ENCODE results near the gene LYAR. TPM values are rescaled to one million over a fixed set of nuclear protein-coding genes. Genes with fewer than 3 reads are reported as not detected.

Gene LYAR
- total and polyA plus RNA-seq, 2 donors (not counting 3 experiments of a cell fraction or from before 2014, with no cell fraction given), result 4.2 to 24.6 TPM

DNA sequence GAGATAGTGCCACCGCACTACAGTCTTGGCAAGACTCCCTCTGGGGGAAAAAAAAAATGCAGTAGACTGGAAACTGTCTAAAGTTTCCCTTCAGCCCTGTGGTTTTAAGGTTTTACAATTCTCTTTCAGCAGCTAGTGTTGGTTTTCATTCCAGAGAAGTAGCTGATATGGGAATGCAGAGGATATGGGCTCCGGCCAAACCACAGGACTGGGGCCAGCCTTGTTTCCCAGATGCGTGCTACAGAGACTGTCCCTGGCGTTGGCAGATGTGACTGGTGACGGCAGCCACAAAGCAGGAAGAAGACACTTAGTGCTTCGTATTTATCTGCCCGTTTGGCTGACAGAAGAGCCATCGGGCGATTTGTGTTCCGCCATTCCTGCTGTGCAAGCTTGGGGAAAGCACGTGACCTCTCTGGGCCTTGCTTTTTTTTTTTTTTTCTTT lies 43.3 kb upstream of the LYAR start:
- no TSS peak for BruUV-seq (replicated peaks)
- no peak overlapping the region for H3K4me2 ChIP-seq (ENCODE audit: insufficient read depth, low read length)
- TF ChIP-seq, protein P1, sequence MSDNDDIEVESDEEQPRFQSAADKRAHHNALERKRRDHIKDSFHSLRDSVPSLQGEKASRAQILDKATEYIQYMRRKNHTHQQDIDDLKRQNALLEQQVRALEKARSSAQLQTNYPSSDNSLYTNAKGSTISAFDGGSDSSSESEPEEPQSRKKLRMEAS (IDR thresholded peaks at IDR 0.05; ENCODE audit: insufficient read depth, insufficient read length), result no peak
- H3K4me1 ChIP-seq (ENCODE audit: control insufficient read depth, extremely low read depth, insufficient read depth, low read length), result no peaks in the 10 kb centered on the region
- CTCF ChIA-PET, result interaction anchor here (1.1 to 7.1 kb wide), 4 partner anchors 70 to 81 kb away, joined by 3 to 89 read pairs (median 26); no protein-coding TSS in a partner anchor
- no peak overlapping the region for H3K4me3 ChIP-seq (replicated peaks in 1 of 3; ENCODE audit: insufficient read depth in 1 of 3, low read depth in 1 of 3, low read length in 3 of 3)
- H3K27ac ChIP-seq (ENCODE audit: insufficient read depth, low read depth, low read length), result no peak overlapping the region
- no peak overlapping the region for H2AFZ ChIP-seq (ENCODE audit: low read depth, low read length)
- H4K20me1 ChIP-seq (replicated peaks; ENCODE audit: control insufficient read depth, extremely low read depth, insufficient read depth, low read length), result no peaks in the 10 kb centered on the region
- DNase-seq (ENCODE audit: low read depth, low spot score), result no peak
- H3K9me1 ChIP-seq (replicated peaks; ENCODE audit: control insufficient read depth, extremely low read depth, insufficient read depth, low read length), result no peaks in the 10 kb centered on the region
- dilution Hi-C loops (cut with MboI; ENCODE audit: extremely low pct_ligation_motif_present, low sequenced_read_pairs) (no loop called here), intact Hi-C loops (cut with micrococcal nuclease) (no loop called here)
- no peak overlapping the region for H3K9ac ChIP-seq (replicated peaks; ENCODE audit: extremely low read depth, insufficient read depth, low read length)
- no peak for FAIRE-seq
- H3K36me3 ChIP-seq (ENCODE audit: control insufficient read depth in 2 of 2, extremely low read depth in 1 of 2, insufficient read depth in 2 of 2, low read length in 2 of 2), result no peaks in the 10 kb centered on the region
- no peaks in the 10 kb centered on the region for H3K27me3 ChIP-seq (ENCODE audit: control insufficient read depth in 2 of 2, insufficient read depth in 2 of 2, low read length in 2 of 2)
- no peaks in the 10 kb centered on the region for H3K9me3 ChIP-seq (replicated peaks; ENCODE audit: control insufficient read depth, insufficient read depth, low read length)
- no peaks in the 10 kb centered on the region for H3K79me2 ChIP-seq (ENCODE audit: control insufficient read depth, insufficient read depth, low read length)
- POLR2A ChIA-PET, result no interaction called here

- BruUV-seq (replicated peaks), result no TSS peak
- CTCF ChIA-PET, result interaction anchor here (1.1 to 7.1 kb wide), 4 partner anchors 69 to 81 kb away, joined by 3 to 89 read pairs (median 26); no protein-coding TSS in a partner anchor
Measured at GRCh38 chr4:4332529-4332928, 42.6 kb upstream of the LYAR start.

More at GRCh38 chr4:4332529-4332928, 42.6 kb upstream of the LYAR start:
- Histone ChIP-seq H3K27ac (ENCODE audit: insufficient read depth, low read depth, low read length) (no peak overlapping the region), H3K36me3 (ENCODE audit: control insufficient read depth in 2 of 2, extremely low read depth in 1 of 2, insufficient read depth in 2 of 2, low read length in 2 of 2) (no peaks in the 10 kb centered on the region), H3K9ac (replicated peaks; ENCODE audit: extremely low read depth, insufficient read depth, low read length) (no peak overlapping the region), H3K9me1 (replicated peaks; ENCODE audit: control insufficient read depth, extremely low read depth, insufficient read depth, low read length) (no peaks in the 10 kb centered on the region), H3K79me2 (ENCODE audit: control insufficient read depth, insufficient read depth, low read length) (no peaks in the 10 kb centered on the region), H3K4me2 (ENCODE audit: insufficient read depth, low read length) (no peak overlapping the region), H3K27me3 (ENCODE audit: control insufficient read depth in 2 of 2, insufficient read depth in 2 of 2, low read length in 2 of 2) (no peaks in the 10 kb centered on the region), H4K20me1 (replicated peaks; ENCODE audit: control insufficient read depth, extremely low read depth, insufficient read depth, low read length) (no peaks in the 10 kb centered on the region), H2AFZ (ENCODE audit: low read depth, low read length) (no peak overlapping the region), H3K4me3 (replicated peaks in 1 of 3; ENCODE audit: insufficient read depth in 1 of 3, low read depth in 1 of 3, low read length in 3 of 3) (no peak overlapping the region), H3K9me3 (replicated peaks; ENCODE audit: control insufficient read depth, insufficient read depth, low read length) (no peaks in the 10 kb centered on the region), H3K4me1 (ENCODE audit: control insufficient read depth, extremely low read depth, insufficient read depth, low read length) (no peaks in the 10 kb centered on the region)
- no peak for DNase-seq (ENCODE audit: low read depth, low spot score)
- FAIRE-seq, result no peak
- TF ChIP-seq, protein P1 (IDR thresholded peaks at IDR 0.05; ENCODE audit: insufficient read depth, insufficient read length), result no peak
- TF ChIP-seq MYC (IDR thresholded peaks at IDR 0.05; ENCODE audit: low read depth, low read length), result no peak
- no peak for TF ChIP-seq GATA2 (IDR thresholded peaks at IDR 0.05; ENCODE audit: insufficient read depth, insufficient read length, low read depth, low read length)
- TF ChIP-seq JUN (IDR thresholded peaks at IDR 0.05; ENCODE audit: borderline replicate concordance, insufficient read depth, insufficient read length, low read depth), result no peak
- TF ChIP-seq, protein P2, sequence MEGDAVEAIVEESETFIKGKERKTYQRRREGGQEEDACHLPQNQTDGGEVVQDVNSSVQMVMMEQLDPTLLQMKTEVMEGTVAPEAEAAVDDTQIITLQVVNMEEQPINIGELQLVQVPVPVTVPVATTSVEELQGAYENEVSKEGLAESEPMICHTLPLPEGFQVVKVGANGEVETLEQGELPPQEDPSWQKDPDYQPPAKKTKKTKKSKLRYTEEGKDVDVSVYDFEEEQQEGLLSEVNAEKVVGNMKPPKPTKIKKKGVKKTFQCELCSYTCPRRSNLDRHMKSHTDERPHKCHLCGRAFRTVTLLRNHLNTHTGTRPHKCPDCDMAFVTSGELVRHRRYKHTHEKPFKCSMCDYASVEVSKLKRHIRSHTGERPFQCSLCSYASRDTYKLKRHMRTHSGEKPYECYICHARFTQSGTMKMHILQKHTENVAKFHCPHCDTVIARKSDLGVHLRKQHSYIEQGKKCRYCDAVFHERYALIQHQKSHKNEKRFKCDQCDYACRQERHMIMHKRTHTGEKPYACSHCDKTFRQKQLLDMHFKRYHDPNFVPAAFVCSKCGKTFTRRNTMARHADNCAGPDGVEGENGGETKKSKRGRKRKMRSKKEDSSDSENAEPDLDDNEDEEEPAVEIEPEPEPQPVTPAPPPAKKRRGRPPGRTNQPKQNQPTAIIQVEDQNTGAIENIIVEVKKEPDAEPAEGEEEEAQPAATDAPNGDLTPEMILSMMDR (IDR thresholded peaks at IDR 0.05; ENCODE audit: extremely low read depth in 1 of 2, insufficient read depth in 1 of 2, low read depth in 1 of 2, low read length in 2 of 2), result no peak
- no peak for TF ChIP-seq POLR2AphosphoS5 (IDR thresholded peaks at IDR 0.05; ENCODE audit: insufficient read depth, low read depth, low read length)
- no peak for TF ChIP-seq FOS (IDR thresholded peaks at IDR 0.05; ENCODE audit: borderline replicate concordance, insufficient read depth, low read length)
- no peak for TF ChIP-seq EZH2 (IDR thresholded peaks at IDR 0.05; ENCODE audit: borderline replicate concordance, low read depth, low read length, severe bottlenecking)
- TF ChIP-seq POLR2A (IDR thresholded peaks at IDR 0.05; ENCODE audit: low read depth, low read length), result no peak
- dilution Hi-C loops (cut with MboI; ENCODE audit: extremely low pct_ligation_motif_present, low sequenced_read_pairs), result no loop called here
- POLR2A ChIA-PET, result no interaction called here
- intact Hi-C loops (cut with micrococcal nuclease), result no loop called here
